GM10847 (cell line): ENCODE data around the gene NFIX.

ENCODE experiments used
- POLR2A ChIP-seq: IDR thresholded peaks from 2 replicates; pipeline ENCODE4 v1.6.1; 2011; ENCODE audit not compliant: insufficient read length; ENCODE audit errors: extremely low read depth

Gene NFIX

DNA sequence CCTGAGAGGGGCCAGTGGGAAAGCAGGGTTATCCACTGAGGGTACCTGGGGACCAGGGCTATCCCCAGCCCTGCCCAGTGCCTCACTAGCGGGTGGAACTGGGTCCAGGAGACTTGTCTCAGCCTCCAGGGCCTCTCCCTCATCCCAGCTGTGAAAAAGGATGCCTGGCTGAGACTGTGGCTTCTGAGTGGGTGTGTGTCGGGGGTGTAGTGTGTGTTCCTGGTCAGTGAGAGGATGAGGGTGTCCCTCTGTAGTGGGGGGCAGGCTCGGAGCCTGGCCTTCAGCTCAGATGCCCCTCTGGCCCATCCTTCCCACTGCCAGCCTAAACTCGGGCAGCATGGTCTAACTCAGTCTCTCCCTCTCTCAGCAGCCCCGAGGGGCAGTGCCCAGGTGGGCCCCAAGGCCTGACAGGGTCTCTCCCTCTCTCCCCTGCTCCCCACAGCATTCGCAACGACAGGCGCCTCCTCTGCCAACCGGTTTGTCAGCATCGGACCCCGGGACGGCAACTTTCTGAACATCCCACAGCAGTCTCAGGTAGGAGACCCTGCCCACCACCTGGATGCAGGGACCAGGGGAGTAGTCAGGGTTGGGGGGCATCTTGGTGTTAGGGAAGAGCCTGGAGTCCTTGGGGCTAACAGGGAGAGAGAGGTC lies 94.7 kb downstream of the NFIX start:
- TF ChIP-seq POLR2A: no peak

DNA sequence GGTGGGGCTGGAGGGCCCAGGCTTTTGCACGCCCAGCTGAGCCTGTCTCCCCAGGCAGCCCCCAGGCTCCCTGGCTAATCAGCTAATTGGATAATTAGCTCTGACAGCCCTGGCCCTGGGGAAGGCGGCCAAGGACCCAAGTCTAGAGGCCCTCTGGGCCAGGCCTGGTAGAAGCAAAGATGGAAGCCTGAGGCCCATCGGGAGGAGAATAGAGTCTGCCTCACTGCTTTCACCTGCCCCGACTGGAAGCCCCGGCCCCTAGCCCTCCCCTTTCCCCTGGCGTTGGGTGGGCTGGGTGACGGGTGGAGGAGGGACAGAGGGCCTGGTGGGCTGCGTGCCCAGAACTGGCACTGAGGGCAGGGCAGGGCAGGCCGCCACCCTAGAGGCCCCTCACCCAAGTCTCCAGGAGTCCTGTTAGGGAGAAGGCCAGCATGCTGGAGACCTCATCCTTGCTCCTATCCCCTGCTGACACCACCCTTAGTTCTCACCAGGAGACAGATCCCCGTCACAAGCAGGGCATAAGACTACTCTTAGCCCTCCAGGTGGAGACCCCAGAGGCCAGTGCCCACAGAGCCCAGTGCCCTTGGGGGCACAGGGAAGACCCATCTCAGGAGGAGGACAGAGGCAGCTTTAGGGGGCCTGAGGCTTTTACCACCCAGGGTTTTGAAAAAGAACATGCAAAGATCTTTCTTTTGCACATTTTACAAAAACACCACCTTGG lies 95.4 kb downstream of the NFIX start:
- TF ChIP-seq POLR2A: no peak

DNA sequence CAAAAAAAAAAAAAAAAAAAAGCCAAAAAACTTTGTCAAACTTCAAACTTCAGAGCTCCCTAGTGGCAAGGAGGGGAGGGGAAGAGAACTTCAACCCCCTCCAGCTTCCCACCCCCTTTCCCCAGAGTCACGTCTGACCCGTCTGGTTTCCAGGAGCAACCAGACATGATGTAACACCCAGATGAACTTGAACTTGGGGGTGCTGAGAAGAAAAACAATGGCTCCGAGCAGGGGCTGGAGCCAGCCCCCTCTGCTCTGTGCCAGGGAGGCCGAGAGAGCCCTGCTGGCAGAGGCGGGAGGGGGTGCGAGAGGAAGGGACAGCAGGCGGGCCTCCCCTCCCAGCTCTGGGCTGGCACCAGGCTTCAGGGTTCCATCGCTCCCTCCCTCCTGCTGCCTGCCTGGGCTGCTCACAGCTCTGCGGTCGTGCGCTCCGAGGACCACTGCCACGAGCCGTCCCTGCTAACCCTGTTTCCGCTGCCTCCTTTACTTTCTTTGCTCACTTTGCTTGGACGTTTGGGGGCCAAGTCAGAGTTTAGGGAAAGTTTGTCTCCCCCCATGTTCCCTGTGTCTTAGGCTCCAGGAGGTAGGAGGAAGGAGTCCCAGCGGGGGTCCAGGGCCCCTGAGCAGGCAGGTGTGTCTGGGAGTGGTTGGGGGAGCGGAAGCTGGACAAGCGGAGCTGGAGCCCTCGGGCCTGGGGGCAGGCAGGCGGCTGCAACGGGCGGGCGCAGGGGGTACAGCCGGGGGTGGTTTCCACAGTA lies 96.3 kb downstream of the NFIX start:
- TF ChIP-seq POLR2A: no peak

DNA sequence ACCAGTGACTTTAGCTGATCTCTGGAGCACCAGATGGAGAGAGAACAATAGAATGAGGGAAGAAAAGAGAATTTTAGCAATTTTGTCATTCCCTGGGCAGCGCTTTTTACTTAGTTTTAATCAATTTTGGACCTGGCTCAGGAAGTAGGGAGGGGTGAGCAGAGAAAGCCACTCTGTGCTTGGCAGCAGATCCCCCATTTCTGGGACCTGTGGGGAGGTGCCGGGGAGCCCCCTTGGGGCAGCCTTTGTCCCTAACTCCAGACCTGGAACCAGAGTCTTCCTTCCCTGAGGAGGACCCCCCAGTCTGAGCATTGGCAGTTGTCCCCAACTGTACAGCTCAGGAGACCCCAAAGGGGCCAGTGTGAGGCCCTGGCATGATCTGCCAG lies 96.9 kb downstream of the NFIX start:
- no peak for TF ChIP-seq POLR2A

DNA sequence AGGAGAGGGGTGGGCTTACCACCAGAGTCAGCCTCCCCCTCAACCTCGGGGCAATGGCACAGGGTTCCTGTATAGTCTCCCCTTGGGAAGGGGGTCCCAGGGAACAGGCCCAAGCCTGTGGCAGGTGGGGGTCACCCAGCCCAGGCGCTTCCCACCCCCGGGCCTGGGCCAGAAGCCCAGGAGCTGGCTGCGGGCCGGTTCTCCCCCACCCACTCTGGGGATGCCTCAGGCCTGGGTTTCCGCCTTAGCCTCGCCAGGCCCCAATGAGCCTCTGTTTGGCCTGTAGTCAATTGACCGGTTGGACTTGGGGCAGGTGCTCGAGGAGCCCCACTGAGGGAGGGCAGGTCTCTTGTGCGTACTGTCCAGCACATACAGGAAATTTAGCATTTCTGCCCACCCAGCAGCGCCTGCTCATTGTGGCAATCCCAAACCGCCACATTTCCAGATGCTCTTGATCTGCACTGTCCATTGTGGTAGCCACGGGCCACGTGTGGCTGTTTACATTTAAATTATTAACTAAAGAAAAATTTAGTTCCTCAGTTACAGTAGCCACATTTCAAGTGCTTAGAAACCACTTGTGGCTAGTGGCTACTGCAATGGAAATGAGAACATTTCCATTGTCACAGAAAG lies 97.4 kb downstream of the NFIX start:
- no peak for TF ChIP-seq POLR2A

DNA sequence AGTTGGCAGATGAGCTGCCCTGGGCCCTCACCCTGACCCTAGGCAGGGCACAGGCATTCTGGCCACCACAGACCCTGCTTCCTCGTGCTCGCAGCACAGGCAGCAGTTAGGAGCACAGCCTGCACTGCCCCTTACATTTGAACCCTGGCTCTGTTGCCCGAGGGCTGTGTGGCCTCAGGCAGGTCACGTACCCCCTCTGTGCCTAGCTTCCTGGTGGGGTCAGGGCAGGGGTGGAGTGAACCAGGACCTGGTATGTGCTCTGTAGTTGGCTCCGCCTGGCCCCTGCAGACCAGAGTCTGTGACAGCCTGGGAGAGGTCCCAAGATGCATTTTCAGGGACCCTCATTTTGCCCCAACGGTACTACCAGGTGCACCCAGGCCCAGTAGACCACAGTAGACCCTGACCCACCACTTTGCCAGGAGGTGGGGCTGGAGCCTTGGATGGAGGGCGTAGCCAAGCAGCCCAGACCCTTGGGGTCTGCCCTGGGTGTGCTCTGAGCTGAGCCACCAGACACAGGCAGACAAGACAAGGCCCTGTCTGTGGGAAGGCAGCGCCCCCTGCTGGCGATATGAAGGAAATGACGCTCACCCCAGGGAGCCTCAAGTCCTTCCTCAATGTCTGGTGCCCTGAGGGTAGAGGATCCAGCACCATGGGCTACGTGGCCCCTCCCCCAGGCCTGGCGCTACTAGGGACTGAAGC lies 98.3 kb downstream of the NFIX start:
- no peak for TF ChIP-seq POLR2A

DNA sequence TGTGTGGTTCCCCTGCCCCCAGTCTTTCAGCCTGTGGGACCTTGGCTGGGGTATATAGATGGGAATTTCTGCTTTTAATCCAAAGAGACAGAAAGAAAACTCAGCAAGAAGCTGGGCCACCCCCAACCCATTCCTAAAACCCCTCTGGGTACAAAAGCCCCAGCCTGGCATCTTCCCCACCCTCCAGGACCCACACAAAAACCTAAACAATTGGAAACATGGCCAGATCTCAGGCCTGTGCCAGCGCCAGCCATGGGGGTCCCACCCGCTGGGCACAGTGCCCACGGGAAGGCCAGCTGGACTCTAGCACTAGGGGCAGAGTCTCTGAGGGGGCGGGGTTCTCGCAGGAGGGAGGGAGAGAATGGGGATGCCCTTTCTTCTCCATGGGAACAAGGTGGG lies 98.8 kb downstream of the NFIX start:
- TF ChIP-seq POLR2A: no peak

DNA sequence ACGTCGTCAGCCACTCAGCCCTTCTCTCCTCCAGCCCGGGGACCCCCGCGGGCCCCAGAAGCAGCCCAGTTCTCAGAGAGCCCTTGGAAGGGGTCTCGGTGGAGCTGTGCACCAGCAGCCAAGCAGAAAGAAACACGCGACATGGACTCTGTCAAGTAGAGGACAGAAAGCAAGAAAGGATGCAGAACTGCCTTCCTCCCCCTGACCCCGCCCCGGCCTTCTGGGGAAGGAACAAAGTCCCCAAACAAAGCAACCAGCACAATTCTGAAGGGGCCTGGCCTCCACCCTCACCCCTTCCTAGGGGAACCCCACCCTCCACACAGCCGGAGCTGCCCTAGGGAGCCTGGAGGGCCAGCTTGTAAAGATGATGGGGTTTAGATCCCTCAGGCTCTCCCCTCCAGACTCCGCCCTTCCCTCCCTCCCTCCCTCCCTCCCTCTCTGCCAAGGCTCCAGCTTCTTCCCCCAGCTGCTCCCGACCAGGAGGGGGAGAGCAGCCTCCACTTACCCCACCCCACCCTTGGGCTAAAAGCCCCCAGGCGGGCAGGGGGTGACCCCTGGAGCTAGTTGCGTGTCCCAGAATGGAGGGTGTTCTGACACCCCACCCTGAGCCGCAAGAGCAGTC lies 99.6 kb downstream of the NFIX start:
- TF ChIP-seq POLR2A: no peak

DNA sequence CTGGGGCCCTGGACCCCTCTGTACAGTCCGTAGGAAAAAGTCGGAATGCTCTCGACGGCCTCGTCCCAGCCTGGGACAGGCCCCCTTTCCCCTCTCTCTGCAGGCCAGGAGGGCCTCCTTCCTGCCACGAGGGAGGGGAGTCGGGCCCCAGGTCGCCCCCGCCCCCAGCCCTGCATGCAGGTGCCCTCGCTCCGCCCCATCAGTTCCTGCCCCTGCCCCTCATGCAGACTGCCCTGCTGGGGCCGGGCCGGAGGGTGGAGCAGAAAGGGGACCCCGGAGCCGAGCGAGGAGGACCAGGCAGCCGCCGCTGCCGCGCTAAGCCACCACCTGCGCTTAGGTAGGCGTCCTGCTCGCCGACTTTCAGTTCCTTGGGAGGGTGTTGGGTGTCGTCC lies 100.1 kb downstream of the NFIX start:
- no peak for TF ChIP-seq POLR2A

DNA sequence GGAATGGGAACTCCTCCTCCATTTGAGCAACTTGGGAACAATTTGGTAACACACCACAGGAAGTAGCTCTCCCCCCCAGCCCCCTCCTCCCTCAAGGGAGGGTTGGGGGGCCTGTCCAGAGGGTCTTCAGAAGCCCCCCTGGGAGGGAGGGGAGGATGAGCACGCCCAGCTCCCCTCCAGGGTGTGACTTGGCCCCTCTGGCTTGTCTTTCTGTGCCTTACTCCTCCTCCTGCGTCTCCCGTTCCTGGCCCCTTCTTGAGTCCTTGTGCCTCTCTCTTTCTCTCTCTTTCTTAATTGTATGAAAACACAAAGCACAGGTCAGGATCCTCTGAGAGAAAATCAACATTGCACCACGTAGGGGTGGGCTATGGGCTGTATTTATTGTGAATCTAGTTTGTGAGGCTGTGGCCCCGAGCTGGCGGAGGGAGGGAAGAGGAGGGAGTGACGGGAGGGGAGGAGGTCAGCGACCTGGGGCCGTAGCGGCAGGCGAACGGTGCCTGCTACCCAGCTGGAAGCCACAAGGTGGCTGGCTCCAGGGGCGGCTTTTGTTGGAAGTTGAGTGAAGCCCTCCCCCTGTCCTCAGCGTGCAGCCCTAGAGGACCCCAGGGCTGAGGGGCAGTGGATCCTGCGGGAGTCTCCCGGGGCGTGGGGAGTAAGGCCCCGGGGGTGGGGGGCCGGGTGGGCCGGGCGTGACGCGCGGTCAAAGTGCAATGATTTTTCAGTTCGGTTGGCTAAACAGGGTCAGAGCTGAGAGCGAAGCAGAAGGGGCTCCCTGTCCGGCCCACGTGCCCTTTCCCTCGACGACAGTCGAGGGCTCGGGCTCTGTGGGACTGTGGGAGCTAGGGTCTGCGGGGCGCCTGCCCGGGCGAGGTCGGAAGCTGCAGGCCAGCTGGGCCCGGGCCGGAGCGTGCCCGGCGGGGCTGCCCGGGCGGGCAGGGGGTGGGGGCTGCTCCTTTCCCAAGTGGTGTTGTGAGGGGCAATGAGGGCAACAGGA lies 101.0 kb downstream of the NFIX start:
- TF ChIP-seq POLR2A: no peak

DNA sequence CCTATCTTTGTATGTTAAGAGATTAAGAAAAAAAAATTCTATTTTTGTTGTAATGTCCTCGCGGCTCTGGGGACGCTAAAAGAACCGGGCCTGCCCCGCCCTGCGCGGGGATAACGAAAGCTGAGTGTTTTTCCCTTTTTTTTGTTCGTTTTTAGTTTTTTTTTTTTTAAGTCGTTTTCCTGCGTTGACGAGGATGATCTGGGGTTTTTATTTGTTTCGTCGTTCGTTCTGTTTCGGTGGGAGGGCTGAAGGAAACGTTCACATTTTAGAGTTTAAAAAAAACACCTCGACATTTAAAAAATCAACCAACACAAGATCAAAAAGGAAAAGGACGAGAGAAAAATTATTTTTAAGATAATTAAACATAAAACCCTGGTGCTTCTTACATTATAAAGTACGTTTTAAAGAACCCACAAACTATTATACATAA lies 101.8 kb downstream of the NFIX start:
- TF ChIP-seq POLR2A: no peak

DNA sequence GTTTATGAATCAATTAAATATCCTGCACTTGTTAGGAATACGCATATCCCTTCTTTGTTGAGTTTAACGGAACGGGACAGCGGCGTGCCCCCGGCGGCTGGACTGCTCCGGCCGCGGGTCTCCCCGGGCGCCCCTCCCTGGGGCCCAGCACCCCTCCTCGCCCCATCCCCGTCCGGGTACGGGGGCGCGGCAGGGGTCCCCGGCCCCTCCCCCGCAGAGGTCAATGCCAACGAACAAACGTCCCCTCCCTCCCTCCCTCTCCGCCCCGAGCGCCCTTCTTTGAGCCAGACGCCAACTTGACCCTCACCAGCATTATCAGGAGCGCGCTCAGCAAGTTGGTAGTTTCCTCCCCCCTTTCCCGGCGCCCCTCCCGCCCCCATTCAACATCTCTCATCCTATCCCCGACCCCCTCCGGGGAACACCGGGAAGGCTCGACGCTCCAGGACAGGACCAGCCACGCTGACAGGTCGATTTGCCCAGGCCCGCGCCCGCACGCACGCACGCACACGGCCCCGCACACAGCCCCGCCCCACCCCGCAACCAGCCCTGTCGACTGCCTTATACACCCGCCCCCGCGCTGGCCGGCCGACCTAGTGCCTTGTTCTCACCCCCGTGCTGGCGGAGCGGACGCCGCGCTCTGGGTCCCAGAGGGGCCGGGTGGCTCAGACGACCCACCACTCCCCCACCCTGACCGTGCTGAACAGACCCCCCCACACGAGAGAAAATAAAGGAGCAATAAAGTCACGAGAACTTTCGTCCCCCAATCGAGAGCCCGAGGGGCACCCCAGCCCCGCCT lies 102.4 kb downstream of the NFIX start:
- TF ChIP-seq POLR2A: no peak
